ENCODE data around the gene BMP2K.

GRCh38 chr4:78799551-78800495, 23.7 kb downstream of the BMP2K start:
- TF ChIP-seq, protein P1, sequence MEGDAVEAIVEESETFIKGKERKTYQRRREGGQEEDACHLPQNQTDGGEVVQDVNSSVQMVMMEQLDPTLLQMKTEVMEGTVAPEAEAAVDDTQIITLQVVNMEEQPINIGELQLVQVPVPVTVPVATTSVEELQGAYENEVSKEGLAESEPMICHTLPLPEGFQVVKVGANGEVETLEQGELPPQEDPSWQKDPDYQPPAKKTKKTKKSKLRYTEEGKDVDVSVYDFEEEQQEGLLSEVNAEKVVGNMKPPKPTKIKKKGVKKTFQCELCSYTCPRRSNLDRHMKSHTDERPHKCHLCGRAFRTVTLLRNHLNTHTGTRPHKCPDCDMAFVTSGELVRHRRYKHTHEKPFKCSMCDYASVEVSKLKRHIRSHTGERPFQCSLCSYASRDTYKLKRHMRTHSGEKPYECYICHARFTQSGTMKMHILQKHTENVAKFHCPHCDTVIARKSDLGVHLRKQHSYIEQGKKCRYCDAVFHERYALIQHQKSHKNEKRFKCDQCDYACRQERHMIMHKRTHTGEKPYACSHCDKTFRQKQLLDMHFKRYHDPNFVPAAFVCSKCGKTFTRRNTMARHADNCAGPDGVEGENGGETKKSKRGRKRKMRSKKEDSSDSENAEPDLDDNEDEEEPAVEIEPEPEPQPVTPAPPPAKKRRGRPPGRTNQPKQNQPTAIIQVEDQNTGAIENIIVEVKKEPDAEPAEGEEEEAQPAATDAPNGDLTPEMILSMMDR (IDR thresholded peaks at IDR 0.05), result no peak
- TF ChIP-seq EP300 (IDR thresholded peaks at IDR 0.05), result no peak
